Trophoblast cell (in vitro differentiated cells and primary cell): ENCODE results near the gene RPL19.

ENCODE experiments used
- DNase-seq, 2 donors: peaks; one replicate each; pipeline ENCODE4 v3.0.0-alpha.2; 2016
- H2AFZ ChIP-seq: 2 replicates; pipeline ENCODE4 v1.6.1; 2013; ENCODE audit warnings: low read length, moderate library complexity, mild to moderate bottlenecking; ENCODE audit not compliant: insufficient read depth, poor library complexity
- H2AK5ac ChIP-seq: 2 replicates; pipeline ENCODE4 v1.6.1; 2013; ENCODE audit warnings: mild to moderate bottlenecking, low read length
- H2BK120ac ChIP-seq: 2 replicates; pipeline ENCODE4 v1.6.1; 2013; ENCODE audit warnings: low read length, mild to moderate bottlenecking, moderate library complexity; ENCODE audit not compliant: insufficient read depth, poor library complexity
- H2BK12ac ChIP-seq: 2 replicates; pipeline ENCODE4 v1.6.1; 2013; ENCODE audit warnings: mild to moderate bottlenecking, low read length, moderate library complexity
- H2BK5ac ChIP-seq: 2 replicates; pipeline ENCODE4 v1.6.1; 2013; ENCODE audit warnings: low read length, low read depth, moderate library complexity, mild to moderate bottlenecking; ENCODE audit not compliant: poor library complexity
- H3K14ac ChIP-seq: 2 replicates; pipeline ENCODE4 v1.6.1; 2013; ENCODE audit warnings: mild to moderate bottlenecking, low read length
- H3K18ac ChIP-seq: 2 replicates; pipeline ENCODE4 v1.6.1; 2013; ENCODE audit warnings: mild to moderate bottlenecking, low read length
- H3K23ac ChIP-seq: 2 replicates; pipeline ENCODE4 v1.6.1; 2013; ENCODE audit warnings: low read length
- H3K27ac ChIP-seq: 2 replicates; pipeline ENCODE4 v1.5.1; 2013; ENCODE audit warnings: low read depth, mild to moderate bottlenecking, inconsistent platforms, low read length, moderate library complexity
- H3K27me3 ChIP-seq: 2 replicates; pipeline ENCODE4 v1.6.1; 2013; ENCODE audit warnings: inconsistent platforms, mild to moderate bottlenecking, low read length, moderate library complexity; ENCODE audit not compliant: insufficient read depth
- H3K36me3 ChIP-seq, 2 experiments: 1 replicate in 1 of 2; 2 replicates in 1 of 2; pipeline ENCODE4 v1.6.1; 2013; ENCODE audit warnings: low read length in 2 of 2, mild to moderate bottlenecking in 2 of 2, moderate library complexity in 1 of 2; ENCODE audit not compliant: insufficient read depth in 2 of 2, control insufficient read depth in 1 of 2
- H3K4ac ChIP-seq: 2 replicates; pipeline ENCODE4 v1.6.1; 2013; ENCODE audit warnings: low read depth, mild to moderate bottlenecking, low read length, moderate library complexity
- H3K4me1 ChIP-seq, 2 experiments: 1 replicate in 1 of 2; 2 replicates in 1 of 2; pipeline ENCODE4 v1.6.1; 2013; ENCODE audit warnings: low read length in 2 of 2, mild to moderate bottlenecking in 2 of 2, moderate library complexity in 1 of 2; ENCODE audit not compliant: insufficient read depth in 2 of 2, control insufficient read depth in 1 of 2
- H3K4me2 ChIP-seq: 2 replicates; pipeline ENCODE4 v1.6.1; 2013; ENCODE audit warnings: inconsistent platforms, mild to moderate bottlenecking, low read length, moderate library complexity
- H3K4me3 ChIP-seq: 2 replicates; pipeline ENCODE4 v1.5.1; 2013; ENCODE audit warnings: mild to moderate bottlenecking, low read depth, low read length, inconsistent platforms
- H3K79me1 ChIP-seq: one replicate; pipeline ENCODE4 v1.6.1; 2013; ENCODE audit warnings: low read length
- H3K79me2 ChIP-seq: 2 replicates; pipeline ENCODE4 v1.6.1; 2013; ENCODE audit warnings: low read length, mild to moderate bottlenecking; ENCODE audit not compliant: control insufficient read depth, insufficient read depth, poor library complexity
- H3K9ac ChIP-seq: 2 replicates; pipeline ENCODE4 v1.6.1; 2013; ENCODE audit warnings: mild to moderate bottlenecking, low read length
- H3K9me3 ChIP-seq: 2 replicates; pipeline ENCODE4 v1.6.1; 2013; ENCODE audit warnings: low read depth, mild to moderate bottlenecking, control low read depth, inconsistent platforms, low read length; ENCODE audit not compliant: insufficient read depth
- H4K12ac ChIP-seq: 2 replicates; pipeline ENCODE4 v1.6.1; 2013; ENCODE audit warnings: low read depth, mild to moderate bottlenecking, low read length, moderate library complexity
- H4K8ac ChIP-seq: 2 replicates; pipeline ENCODE4 v1.6.1; 2013; ENCODE audit warnings: low read depth, mild to moderate bottlenecking, low read length, moderate library complexity
- H4K91ac ChIP-seq: one replicate; pipeline ENCODE4 v1.6.1; 2013; ENCODE audit warnings: low read depth, mild to moderate bottlenecking, low read length, moderate library complexity
- whole genome bisulfite sequencing: extraction: QIAGEN DNeasy Blood & Tissue Kit; methylation state at CpG from one replicate; pipeline ENCODE4 v1.1.7; 2013; ENCODE audit warnings: missing lambda C conversion rate; ENCODE audit not compliant: insufficient read length, insufficient coverage; ENCODE audit errors: extremely low coverage; 5-methylcytosine and 5-hydroxymethylcytosine counted together

Gene RPL19

DNA sequence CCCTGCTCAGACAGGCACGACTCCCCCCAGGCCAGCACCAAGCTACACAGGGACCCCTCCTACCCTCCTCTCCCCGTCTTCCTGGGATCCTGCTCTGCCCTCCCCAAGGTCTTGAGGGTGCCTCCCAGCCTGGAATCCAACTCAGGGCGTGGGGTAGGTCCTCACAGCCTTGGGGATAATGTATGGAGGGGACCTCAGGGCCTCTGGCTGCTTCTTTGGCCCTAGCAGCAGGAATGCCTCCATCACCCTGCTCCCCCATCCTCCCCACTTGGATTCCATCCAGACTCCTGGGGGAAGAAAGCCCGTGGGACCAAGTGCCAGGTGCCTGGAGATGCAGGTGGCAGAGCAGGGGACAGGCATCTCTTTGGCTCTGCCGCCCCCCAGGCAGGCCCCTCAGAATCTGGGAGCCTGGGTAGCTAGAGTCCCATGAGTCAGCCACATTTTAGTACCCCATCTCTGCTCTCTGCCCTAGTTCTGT is 36.4 kb downstream of the RPL19 start:
- H3K4me3 ChIP-seq: no peak overlapping the region
- no peaks in the 10 kb centered on the region for H3K36me3 ChIP-seq
- H3K23ac ChIP-seq: no peak overlapping the region
- no peak overlapping the region for H2BK12ac ChIP-seq
- H4K91ac ChIP-seq: no peak overlapping the region
- WGBS: no CpG with 5 or more reads among the region's 5 CpGs
- no peak overlapping the region for H3K18ac ChIP-seq
- no peak overlapping the region for H2AK5ac ChIP-seq
- no peak overlapping the region for H3K27ac ChIP-seq
- no peak overlapping the region for H3K4ac ChIP-seq
- no peak overlapping the region for H4K12ac ChIP-seq
- H3K27me3 ChIP-seq: no peaks in the 10 kb centered on the region
- no peak overlapping the region for H2BK5ac ChIP-seq
- H4K8ac ChIP-seq: no peak overlapping the region
- no peak overlapping the region for H2BK120ac ChIP-seq
- H3K79me2 ChIP-seq: no peaks in the 10 kb centered on the region
- H3K4me1 ChIP-seq: peaks cover 0 to 2% of the 10 kb centered on the region in 2 experiments
- no peak for DNase-seq
- no peak overlapping the region for H2AFZ ChIP-seq
- no peak overlapping the region for H3K4me2 ChIP-seq
- no peak overlapping the region for H3K14ac ChIP-seq
- H3K9me3 ChIP-seq: no peaks in the 10 kb centered on the region
- H3K9ac ChIP-seq: no peak overlapping the region
- H3K79me1 ChIP-seq: no peaks in the 10 kb centered on the region

DNA sequence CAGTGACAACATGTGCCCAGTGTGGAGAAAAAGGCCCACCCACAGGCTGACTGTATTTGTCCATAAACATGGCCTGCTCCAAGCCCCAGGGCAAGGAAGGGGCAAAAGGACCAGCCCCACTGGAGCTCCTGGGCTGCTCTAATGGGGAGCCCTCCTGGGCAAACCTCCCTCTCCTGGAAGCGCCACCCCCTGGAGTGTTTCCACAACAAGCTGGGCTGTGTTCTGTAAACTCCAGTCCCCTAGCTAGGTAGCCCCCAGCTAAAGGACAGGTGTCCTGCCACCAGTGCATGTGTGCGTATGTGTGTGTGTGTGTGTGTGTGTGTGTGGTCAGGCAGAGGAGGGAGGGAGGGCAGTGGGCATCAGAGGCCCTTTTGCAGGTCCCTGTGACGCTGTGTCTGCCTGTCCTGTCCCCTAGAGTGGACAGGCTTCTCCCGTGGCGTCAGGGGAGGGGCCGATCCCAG is 36.9 kb downstream of the RPL19 start:
- Histone ChIP-seq H3K14ac (no peak overlapping the region), H3K79me1 (no peaks in the 10 kb centered on the region), H2BK12ac (no peak overlapping the region), H3K36me3 (no peaks in the 10 kb centered on the region), H3K23ac (no peak overlapping the region), H3K79me2 (no peaks in the 10 kb centered on the region), H2BK120ac (no peak overlapping the region), H4K12ac (no peak overlapping the region), H3K9me3 (no peaks in the 10 kb centered on the region), H2AK5ac (no peak overlapping the region), H3K9ac (no peak overlapping the region), H3K27ac (no peak overlapping the region), H3K4me3 (no peak overlapping the region), H3K4me2 (no peak overlapping the region), H2BK5ac (no peak overlapping the region), H3K27me3 (no peaks in the 10 kb centered on the region), H4K91ac (no peak overlapping the region), H4K8ac (no peak overlapping the region), H3K4ac (no peak overlapping the region), H2AFZ (no peak overlapping the region), H3K18ac (no peak overlapping the region), H3K4me1 (no peaks in the 10 kb centered on the region)
- no peak for DNase-seq
- no CpG with 5 or more reads among the region's 6 CpGs for WGBS

DNA sequence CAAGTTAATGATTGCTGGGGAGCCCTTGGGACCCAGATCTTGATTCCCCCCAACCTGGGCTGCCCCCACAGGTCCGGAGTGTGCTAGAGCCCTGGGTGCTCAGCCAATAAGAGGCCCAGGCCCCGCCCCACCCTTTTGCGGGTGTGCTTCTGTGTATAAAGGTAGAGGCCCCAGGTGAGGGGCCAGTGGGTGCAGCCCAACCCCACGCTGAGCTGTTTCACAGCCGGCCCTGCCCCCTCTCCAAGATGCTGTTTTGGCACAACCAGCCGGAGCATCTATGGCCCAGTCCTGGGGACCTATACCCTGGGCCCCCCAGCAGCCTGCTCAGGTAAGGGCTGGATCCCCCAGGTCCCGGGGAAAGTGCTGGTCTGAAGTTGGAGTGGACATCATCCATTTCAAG is 37.5 kb downstream of the RPL19 start:
- H3K18ac ChIP-seq: no peak overlapping the region
- no peaks in the 10 kb centered on the region for H3K4me1 ChIP-seq
- H3K9me3 ChIP-seq: no peaks in the 10 kb centered on the region
- no peak overlapping the region for H2AK5ac ChIP-seq
- no peak overlapping the region for H2BK120ac ChIP-seq
- H3K79me2 ChIP-seq: no peaks in the 10 kb centered on the region
- no peak overlapping the region for H4K8ac ChIP-seq
- no peaks in the 10 kb centered on the region for H3K27me3 ChIP-seq
- H3K14ac ChIP-seq: no peak overlapping the region
- H2AFZ ChIP-seq: no peak overlapping the region
- H3K4ac ChIP-seq: no peak overlapping the region
- H3K9ac ChIP-seq: no peak overlapping the region
- no peak overlapping the region for H3K27ac ChIP-seq
- no peak overlapping the region for H2BK5ac ChIP-seq
- no peak overlapping the region for H3K4me3 ChIP-seq
- WGBS: no CpG with 5 or more reads among the region's 7 CpGs
- H3K23ac ChIP-seq: no peak overlapping the region
- H3K4me2 ChIP-seq: no peak overlapping the region
- no peak overlapping the region for H2BK12ac ChIP-seq
- no peak overlapping the region for H4K91ac ChIP-seq
- H3K79me1 ChIP-seq: no peaks in the 10 kb centered on the region
- no peak overlapping the region for H4K12ac ChIP-seq
- DNase-seq: no peak
- no peaks in the 10 kb centered on the region for H3K36me3 ChIP-seq

DNA sequence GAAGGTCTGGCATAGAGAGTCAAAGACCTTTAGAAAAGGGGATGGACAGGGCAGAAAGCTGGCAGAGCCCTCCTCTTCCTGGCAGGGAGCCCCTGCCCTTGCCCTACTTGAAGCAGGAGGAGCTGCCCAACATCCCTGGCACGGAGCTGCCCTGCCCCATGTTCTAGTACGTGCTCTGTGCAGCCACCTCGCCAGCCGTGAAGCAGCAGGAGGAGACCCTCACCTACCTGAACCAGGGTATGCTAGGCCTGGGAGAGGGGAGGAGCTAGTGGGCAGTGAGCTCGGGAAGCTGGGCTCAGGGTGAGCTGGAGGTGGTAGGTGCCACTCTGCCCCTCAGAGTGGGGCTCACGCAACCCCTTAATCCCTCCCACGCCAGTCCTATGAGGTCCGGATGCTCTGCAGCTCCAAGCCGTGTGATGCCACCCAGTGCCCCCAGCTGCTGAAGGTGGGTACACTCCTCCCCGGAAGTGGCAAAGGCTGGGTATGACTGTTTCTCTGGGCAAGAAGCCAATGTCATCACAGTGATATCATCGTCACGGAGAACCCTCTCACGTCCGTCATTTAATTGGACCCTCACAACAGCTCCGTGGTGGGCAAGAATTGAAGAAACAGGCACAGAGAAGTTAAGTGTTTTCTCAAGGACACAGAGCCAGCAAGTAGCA is 38.4 kb downstream of the RPL19 start:
- H3K4me3 ChIP-seq: no peak overlapping the region
- H3K4ac ChIP-seq: no peak overlapping the region

More for the DNA sequence above, 38.4 kb downstream of the RPL19 start:
- Histone ChIP-seq H3K14ac (no peak overlapping the region), H3K27me3 (no peaks in the 10 kb centered on the region), H2AFZ (no peak overlapping the region), H3K27ac (no peak overlapping the region), H3K4me1 (no peaks in the 10 kb centered on the region), H3K36me3 (no peaks in the 10 kb centered on the region), H3K4me2 (no peak overlapping the region), H3K23ac (no peak overlapping the region), H2BK120ac (no peak overlapping the region), H3K9ac (no peak overlapping the region), H4K12ac (no peak overlapping the region), H3K18ac (no peak overlapping the region), H4K8ac (no peak overlapping the region), H4K91ac (no peak overlapping the region), H3K79me1 (no peaks in the 10 kb centered on the region), H3K79me2 (no peaks in the 10 kb centered on the region), H2AK5ac (no peak overlapping the region), H3K9me3 (no peaks in the 10 kb centered on the region), H2BK5ac (no peak overlapping the region), H2BK12ac (no peak overlapping the region)
- no CpG with 5 or more reads among the region's 15 CpGs for WGBS
- no peak for DNase-seq
